ENCODE measurements around the gene TOPAZ1. TPM values are rescaled to one million over a fixed set of nuclear protein-coding genes. Genes with fewer than 3 reads are reported as not detected.
A peak's percentile ranks its signal among the peaks of the same experiment; 100 is the strongest.

The TOPAZ1 gene
- total RNA-seq: not detected
- long read RNA-seq: 0 reads

GRCh38 chr3:44241706-44242105 lies at the start of gene TOPAZ1:
Gene TOPAZ1 (plus strand): TSS chr3:44241886. CDS start chr3:44242054, 168 bp downstream.
- no peak for TF ChIP-seq CTCF (IDR thresholded peaks at IDR 0.05)
- no peak for ATAC-seq
- no peak within 1 kb of the TSS for H3K27ac ChIP-seq

GRCh38 chr3:44198284-44199269 lies 43.1 kb upstream of the TOPAZ1 start:
- no peak overlapping the region for H3K27ac ChIP-seq
- no peaks in the 10 kb centered on the region for H3K4me1 ChIP-seq
- H3K27me3 ChIP-seq: no peaks in the 10 kb centered on the region
- TF ChIP-seq CTCF (IDR thresholded peaks at IDR 0.05): peak; percentile 83
- ATAC-seq: peak; percentile 97
- H3K4me3 ChIP-seq: no peak overlapping the region
- no peak for DNase-seq
- intact Hi-C loops (cut with DNase I): no loop called here
- H3K36me3 ChIP-seq: no peaks in the 10 kb centered on the region
- no peaks in the 10 kb centered on the region for H3K9me3 ChIP-seq

More at GRCh38 chr3:44241706-44242105, at the start of gene TOPAZ1:
- Histone ChIP-seq H3K9me3 (no peaks in the 10 kb centered on the region), H3K27me3 (no peaks in the 10 kb centered on the region), H3K4me1 (no peaks in the 10 kb centered on the region), H3K4me3 (no peak within 1 kb of the TSS), H3K36me3 (no peaks in the 10 kb centered on the region)
- DNase-seq: no peak
- intact Hi-C loops (cut with DNase I): no loop called here

- intact Hi-C loops (cut with DNase I): no loop called here
- H3K27ac ChIP-seq: no peak overlapping the region
- no peak for ATAC-seq
- H3K4me3 ChIP-seq: no peak overlapping the region
- DNase-seq: no peak
- no peaks in the 10 kb centered on the region for H3K27me3 ChIP-seq
- no peak for TF ChIP-seq CTCF (IDR thresholded peaks at IDR 0.05)
- no peaks in the 10 kb centered on the region for H3K9me3 ChIP-seq
- no peaks in the 10 kb centered on the region for H3K36me3 ChIP-seq
- no peaks in the 10 kb centered on the region for H3K4me1 ChIP-seq
Observed at GRCh38 chr3:44206261-44206660, 35.4 kb upstream of the TOPAZ1 start.

DNA sequence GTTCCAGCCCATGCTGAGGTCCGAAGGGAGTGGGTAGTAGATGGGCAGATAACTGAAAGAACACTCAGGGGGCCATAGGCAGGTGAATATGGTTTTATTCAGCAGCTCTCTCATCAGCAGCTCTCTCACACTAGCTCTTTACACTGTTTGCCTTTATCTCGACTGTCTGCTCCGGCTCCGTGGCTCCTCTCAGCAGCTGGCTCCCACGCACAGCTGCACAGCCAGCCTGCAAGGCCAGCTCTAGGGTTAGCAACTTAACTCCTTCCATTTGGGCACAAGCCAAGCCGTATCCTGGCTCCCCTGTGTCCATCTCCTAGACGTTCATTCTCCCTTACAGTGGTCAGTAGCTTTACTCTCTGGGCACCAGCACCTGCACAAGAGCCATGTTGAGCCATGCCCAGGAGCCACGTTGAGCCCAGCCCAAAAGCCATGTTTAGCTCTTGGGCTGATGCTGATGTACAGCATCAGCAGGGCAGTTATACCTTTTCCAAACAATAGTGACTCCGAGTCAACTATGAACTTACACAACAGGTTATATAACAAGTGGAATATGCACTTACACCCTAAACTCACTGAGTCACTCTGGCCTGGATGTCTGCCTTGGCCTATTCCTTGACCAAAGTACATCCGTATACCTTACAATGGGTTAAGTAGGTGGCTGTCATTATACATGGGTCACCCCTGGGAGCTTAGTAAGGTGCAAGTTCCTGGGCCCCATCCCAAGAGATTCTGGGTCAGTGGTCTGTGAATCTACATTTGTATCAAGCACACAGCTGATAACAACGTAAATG lies 34.6 kb upstream of the TOPAZ1 start:
- intact Hi-C loops (cut with DNase I): no loop called here
- ATAC-seq: no peak
- Histone ChIP-seq H3K27ac (no peak overlapping the region), H3K4me3 (no peak overlapping the region), H3K36me3 (no peaks in the 10 kb centered on the region), H3K4me1 (no peaks in the 10 kb centered on the region), H3K27me3 (no peaks in the 10 kb centered on the region), H3K9me3 (no peaks in the 10 kb centered on the region)
- no peak for TF ChIP-seq CTCF (IDR thresholded peaks at IDR 0.05)
- DNase-seq: no peak

- Histone ChIP-seq H3K4me3 (no peak overlapping the region), H3K9me3 (no peaks in the 10 kb centered on the region), H3K27ac (no peak overlapping the region), H3K36me3 (no peaks in the 10 kb centered on the region), H3K4me1 (no peaks in the 10 kb centered on the region), H3K27me3 (no peaks in the 10 kb centered on the region)
- ATAC-seq: no peak
- DNase-seq: no peak
- TF ChIP-seq CTCF (IDR thresholded peaks at IDR 0.05): no peak
- intact Hi-C loops (cut with DNase I): no loop called here
Observed at GRCh38 chr3:44208086-44208485, 33.6 kb upstream of the TOPAZ1 start.

All from upper lobe of right lung (tissue), 1 donor.